Smooth muscle cell (in vitro differentiated cells): Measurements from ENCODE around the gene PLAGL1. TPM values are rescaled to one million over a fixed set of nuclear protein-coding genes. Genes with fewer than 3 reads are reported as not detected.

Source experiments
- DNase-seq: peaks from one replicate; lab custom pipeline; 2025; ENCODE audit not compliant: unreplicated experiment; lab: John Stamatoyannopoulos, UW
- H2AFZ ChIP-seq: fragments of 200-600 bp; sonication (generic); 2 replicates; pipeline ENCODE4 v1.6.0; 2016; ENCODE audit warnings: antibody characterized with exemption, low read depth, mild to moderate bottlenecking
- H3F3A ChIP-seq: fragments of 200-600 bp; sonication (generic); 2 replicates; pipeline ENCODE4 v1.6.0; 2017; ENCODE audit warnings: antibody characterized with exemption, low read depth
- H3K27ac ChIP-seq: fragments of 200-600 bp; sonication (generic); 2 replicates; pipeline ENCODE4 v1.5.1; 2016; ENCODE audit warnings: low read depth, mild to moderate bottlenecking
- H3K27me3 ChIP-seq: fragments of 200-600 bp; sonication (generic); 2 replicates; pipeline ENCODE4 v1.6.1; 2016; ENCODE audit warnings: low read depth, mild to moderate bottlenecking
- H3K36me3 ChIP-seq: fragments of 200-600 bp; sonication (generic); 2 replicates; pipeline ENCODE4 v1.5.1; 2016; ENCODE audit warnings: low read depth
- H3K4me1 ChIP-seq: fragments of 200-600 bp; sonication (generic); 2 replicates; pipeline ENCODE4 v1.5.1; 2016; ENCODE audit warnings: low read depth
- H3K4me2 ChIP-seq: fragments of 200-600 bp; sonication (generic); 2 replicates; pipeline ENCODE4 v1.6.0; 2016; ENCODE audit warnings: mild to moderate bottlenecking
- H3K4me3 ChIP-seq: fragments of 200-600 bp; sonication (generic); 2 replicates; pipeline ENCODE4 v1.5.1; 2016; ENCODE audit warnings: mild to moderate bottlenecking
- H3K79me2 ChIP-seq: fragments of 200-600 bp; sonication (generic); 2 replicates; pipeline ENCODE4 v1.6.0; 2016; ENCODE audit warnings: low read depth, mild to moderate bottlenecking
- H3K9ac ChIP-seq: fragments of 200-600 bp; sonication (generic); 2 replicates; pipeline ENCODE4 v1.6.0; 2016; ENCODE audit warnings: low read depth
- H3K9me3 ChIP-seq: fragments of 200-600 bp; sonication (generic); replicated peaks from 2 replicates; pipeline ENCODE4 v1.5.1; 2016; ENCODE audit warnings: low read depth
- H4K20me1 ChIP-seq: fragments of 200-600 bp; sonication (generic); 2 replicates; pipeline ENCODE4 v1.6.0; 2016; ENCODE audit warnings: low read depth
- WGBS: methylation state at CpG from one replicate; pipeline ENCODE4 v1.1.7; 2016; ENCODE audit warnings: low lambda C conversion rate; 5-methylcytosine and 5-hydroxymethylcytosine counted together
- polyA plus RNA-seq: library from polyadenylated mRNA; unstranded; fragments of >200 nt; fragmentation: Nextera tagmentation; extraction: Ambion mirVana; gene quantifications from 2 replicates; pipeline ENCODE4 v1.2.1, GENCODE V29; 2016
- total RNA-seq: library from RNA; depleted of rRNA; stranded (reverse); fragments of >200 nt; gene quantifications from 2 replicates; pipeline ENCODE4 v1.2.3, GENCODE V29; 2014
- TF ChIP-seq, protein P1 (sequence below): fragments of 200-600 bp; sonication (generic); IDR thresholded peaks from 2 replicates; pipeline ENCODE4 v1.5.1; 2017; ENCODE audit warnings: borderline replicate concordance, mild to moderate bottlenecking, antibody characterized with exemption; ENCODE audit not compliant: insufficient read depth, poor library complexity, severe bottlenecking

Gene PLAGL1
- total and polyA plus RNA-seq, 2 experiments from 2014 or later = 99.7 to 130 TPM

DNA sequence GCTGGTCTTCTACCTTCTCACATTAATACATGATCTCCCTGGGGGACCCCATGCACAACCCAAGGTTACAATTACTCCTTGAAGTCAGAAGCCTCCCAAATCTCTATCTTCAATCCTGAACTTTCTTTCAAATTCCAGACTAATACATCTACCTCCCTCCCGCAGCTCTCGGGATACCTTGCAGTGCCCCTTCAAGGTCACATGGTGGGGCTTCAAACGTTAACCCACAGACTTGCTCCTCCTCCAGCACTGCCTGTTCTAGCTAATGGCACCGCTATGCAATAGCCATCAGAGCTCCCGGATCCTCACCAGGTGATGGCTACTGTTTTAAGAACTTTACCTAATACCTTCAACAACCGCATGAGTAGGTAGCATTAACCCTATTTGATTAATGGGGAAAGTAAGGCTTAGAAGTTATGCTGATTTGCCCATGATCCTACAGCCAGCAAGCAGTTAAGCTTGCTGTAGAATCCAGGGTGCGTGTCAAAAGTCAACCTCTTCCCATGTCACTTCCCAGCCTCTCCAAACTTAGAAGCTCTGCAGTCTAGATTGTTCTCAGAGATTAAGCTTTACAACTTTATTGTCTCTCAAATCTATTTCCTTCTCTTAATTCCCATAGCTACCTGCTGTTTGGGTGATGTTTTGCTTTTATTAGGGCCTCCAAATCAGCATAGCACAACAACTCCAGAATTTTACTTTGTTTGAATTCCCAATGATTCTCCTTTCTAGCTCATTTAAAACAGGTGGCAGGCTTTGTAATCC lies 44.7 kb downstream of the PLAGL1 start:
- Histone ChIP-seq H3K4me2 (no peak overlapping the region), H2AFZ (no peak overlapping the region), H3K4me1 (peaks cover 80% of the 10 kb centered on the region), H3K27ac (no peak overlapping the region), H3K9ac (no peak overlapping the region), H3K9me3 (no peaks in the 10 kb centered on the region), H3K36me3 (no peaks in the 10 kb centered on the region), H3K27me3 (no peaks in the 10 kb centered on the region), H3F3A (peaks cover 7% of the 10 kb centered on the region), H3K4me3 (no peak overlapping the region), H4K20me1 (peaks cover 3% of the 10 kb centered on the region), H3K79me2 (no peaks in the 10 kb centered on the region)
- DNase-seq = no peak
- TF ChIP-seq, protein P1, sequence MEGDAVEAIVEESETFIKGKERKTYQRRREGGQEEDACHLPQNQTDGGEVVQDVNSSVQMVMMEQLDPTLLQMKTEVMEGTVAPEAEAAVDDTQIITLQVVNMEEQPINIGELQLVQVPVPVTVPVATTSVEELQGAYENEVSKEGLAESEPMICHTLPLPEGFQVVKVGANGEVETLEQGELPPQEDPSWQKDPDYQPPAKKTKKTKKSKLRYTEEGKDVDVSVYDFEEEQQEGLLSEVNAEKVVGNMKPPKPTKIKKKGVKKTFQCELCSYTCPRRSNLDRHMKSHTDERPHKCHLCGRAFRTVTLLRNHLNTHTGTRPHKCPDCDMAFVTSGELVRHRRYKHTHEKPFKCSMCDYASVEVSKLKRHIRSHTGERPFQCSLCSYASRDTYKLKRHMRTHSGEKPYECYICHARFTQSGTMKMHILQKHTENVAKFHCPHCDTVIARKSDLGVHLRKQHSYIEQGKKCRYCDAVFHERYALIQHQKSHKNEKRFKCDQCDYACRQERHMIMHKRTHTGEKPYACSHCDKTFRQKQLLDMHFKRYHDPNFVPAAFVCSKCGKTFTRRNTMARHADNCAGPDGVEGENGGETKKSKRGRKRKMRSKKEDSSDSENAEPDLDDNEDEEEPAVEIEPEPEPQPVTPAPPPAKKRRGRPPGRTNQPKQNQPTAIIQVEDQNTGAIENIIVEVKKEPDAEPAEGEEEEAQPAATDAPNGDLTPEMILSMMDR = no peak
- 49% methylated on average over 7 of the region's 7 CpGs for WGBS

DNA sequence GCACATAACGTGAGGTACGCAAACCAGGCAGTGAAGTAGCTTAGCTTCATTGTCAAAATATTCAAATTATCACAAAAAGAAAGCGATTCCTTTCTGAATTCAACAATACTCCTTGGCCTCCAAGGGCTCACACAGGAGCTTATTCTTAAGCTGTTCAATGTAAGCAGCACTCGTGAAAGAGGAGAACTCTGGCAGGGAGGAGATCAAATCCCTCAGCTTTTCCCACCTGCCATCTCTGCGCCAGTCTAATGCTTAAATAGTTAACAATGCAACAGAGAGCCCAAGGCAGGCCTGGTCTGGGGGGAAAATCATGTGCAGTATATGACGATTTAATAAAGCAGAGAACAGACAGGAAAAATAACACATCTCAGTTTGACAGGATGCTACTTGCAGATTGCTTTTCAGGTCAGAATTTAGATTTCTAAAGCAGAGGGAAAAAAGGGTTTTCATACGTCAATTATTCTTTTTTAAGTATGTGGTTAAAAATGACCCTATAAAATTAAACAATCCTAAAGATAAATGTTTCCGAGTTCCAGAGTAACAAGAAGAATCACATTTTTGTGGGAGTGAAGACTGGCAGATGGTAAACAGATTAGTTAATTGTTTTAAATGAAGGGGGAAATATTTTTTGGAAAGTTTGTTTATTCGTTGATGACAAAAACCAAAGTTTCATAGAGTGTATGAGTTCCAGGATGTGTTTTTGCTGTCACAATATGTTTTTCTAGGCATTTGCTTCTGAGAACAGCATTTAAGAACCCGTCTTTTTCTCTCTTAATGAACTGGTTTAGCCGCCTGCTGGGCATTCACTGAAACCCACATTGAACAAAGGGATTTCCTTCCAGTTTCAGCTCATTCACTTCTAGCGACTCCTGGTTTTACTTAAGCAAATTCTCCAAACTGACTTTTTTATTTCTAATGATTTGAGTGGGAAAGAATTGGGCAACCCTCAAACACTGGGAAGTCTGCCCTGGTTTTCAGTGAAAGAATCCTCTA lies 45.9 kb downstream of the PLAGL1 start:
- no peak overlapping the region for H3K4me3 ChIP-seq

DNA sequence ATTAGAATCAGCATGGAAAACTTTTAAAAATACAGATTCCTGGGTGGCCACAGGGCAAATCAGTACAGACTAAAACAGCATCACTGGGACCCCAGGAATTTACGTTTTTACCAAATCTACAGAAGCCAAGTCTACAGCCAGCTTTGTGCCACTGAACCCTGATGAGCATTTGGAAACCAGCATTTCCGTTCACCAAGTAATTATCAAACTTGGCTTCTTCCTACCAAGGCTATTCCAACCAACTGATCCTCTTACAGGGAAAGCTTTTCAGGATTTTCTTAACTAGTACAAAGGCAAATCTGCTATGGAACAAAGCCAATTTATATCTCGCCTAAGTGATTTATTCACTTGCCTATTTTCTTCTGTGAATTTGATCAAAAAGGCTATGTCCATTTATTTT lies 47.0 kb downstream of the PLAGL1 start:
- H3K27ac ChIP-seq = no peak overlapping the region
- H3K4me2 ChIP-seq = no peak overlapping the region
- no peaks in the 10 kb centered on the region for H3K27me3 ChIP-seq
- TF ChIP-seq, protein P1 = no peak
- H3K4me1 ChIP-seq = peaks cover 79% of the 10 kb centered on the region
- 76% methylated on average over 3 of the region's 3 CpGs for WGBS
- H3K4me3 ChIP-seq = no peak overlapping the region
- H3K9ac ChIP-seq = no peak overlapping the region
- H3K36me3 ChIP-seq = no peaks in the 10 kb centered on the region
- no peaks in the 10 kb centered on the region for H3K9me3 ChIP-seq
- no peak for DNase-seq
- peaks cover 7% of the 10 kb centered on the region for H3F3A ChIP-seq
- no peaks in the 10 kb centered on the region for H4K20me1 ChIP-seq
- no peaks in the 10 kb centered on the region for H3K79me2 ChIP-seq
- no peak overlapping the region for H2AFZ ChIP-seq

More for the DNA sequence above, 45.9 kb downstream of the PLAGL1 start:
- Histone ChIP-seq H2AFZ (peak overlapping the region; percentile 3), H4K20me1 (peaks cover 3% of the 10 kb centered on the region), H3K36me3 (no peaks in the 10 kb centered on the region), H3F3A (peaks cover 7% of the 10 kb centered on the region), H3K27ac (no peak overlapping the region), H3K4me1 (peaks cover 86% of the 10 kb centered on the region), H3K27me3 (no peaks in the 10 kb centered on the region), H3K9ac (no peak overlapping the region), H3K4me2 (peak overlapping the region; percentile 6), H3K9me3 (no peaks in the 10 kb centered on the region), H3K79me2 (no peaks in the 10 kb centered on the region)
- no peak for DNase-seq
- 36% methylated on average over 12 of the region's 12 CpGs for WGBS
- TF ChIP-seq, protein P1 = peak; percentile 42
